Measurements from ENCODE around the gene PHLDA2. TPM values are rescaled to one million over a fixed set of nuclear protein-coding genes. Genes with fewer than 3 reads are reported as not detected.

The PHLDA2 gene
- total and polyA plus RNA-seq, 2 donors (not counting 3 experiments of a cell fraction or from before 2014, with no cell fraction given), result 38.5 to 44.5 TPM

- peaks cover 0 to 8% of the 10 kb centered on the region in 2 experiments for H3K27me3 ChIP-seq (ENCODE audit: control insufficient read depth in 2 of 2, insufficient read depth in 2 of 2, low read length in 2 of 2)
- no peaks in the 10 kb centered on the region for H3K9me1 ChIP-seq (replicated peaks; ENCODE audit: control insufficient read depth, extremely low read depth, insufficient read depth, low read length)
- dilution Hi-C loops (cut with MboI; ENCODE audit: extremely low pct_ligation_motif_present, low sequenced_read_pairs), result no loop called here
- no peak overlapping the region for H3K4me2 ChIP-seq (ENCODE audit: insufficient read depth, low read length)
- peaks cover 22% of the 10 kb centered on the region for H3K4me1 ChIP-seq (ENCODE audit: control insufficient read depth, extremely low read depth, insufficient read depth, low read length)
- intact Hi-C loops (cut with micrococcal nuclease), result loop anchor here (1.0 to 10.0 kb wide), 6 partner anchors 114 to 584 kb away; partner anchors contain the start of genes C11orf21 and TSPAN32
- FAIRE-seq, result peak; percentile 94
- no peaks in the 10 kb centered on the region for H3K36me3 ChIP-seq (ENCODE audit: control insufficient read depth in 2 of 2, extremely low read depth in 1 of 2, insufficient read depth in 2 of 2, low read length in 2 of 2)
- ChIA-PET CTCF (interaction anchor here (1.0 to 16.2 kb wide), 16 partner anchors 10 to 464 kb away, joined by 3 to 711 read pairs (median 4); partner anchors contain the start of gene PHLDA2), POLR2A (interaction anchor here (1.3 kb wide), 1 partner anchor 356 kb away, joined by 4 read pairs; no protein-coding TSS in a partner anchor)
- H3K27ac ChIP-seq (ENCODE audit: insufficient read depth, low read depth, low read length), result no peak overlapping the region
- peak; percentile 73 for DNase-seq (ENCODE audit: low read depth, low spot score)
- no peak overlapping the region for H3K4me3 ChIP-seq (replicated peaks in 1 of 3; ENCODE audit: insufficient read depth in 1 of 3, low read depth in 1 of 3, low read length in 3 of 3)
- no peaks in the 10 kb centered on the region for H4K20me1 ChIP-seq (replicated peaks; ENCODE audit: control insufficient read depth, extremely low read depth, insufficient read depth, low read length)
- no peak overlapping the region for H3K9ac ChIP-seq (replicated peaks; ENCODE audit: extremely low read depth, insufficient read depth, low read length)
- BruUV-seq (replicated peaks), result no TSS peak
- H2AFZ ChIP-seq (ENCODE audit: low read depth, low read length), result no peak overlapping the region
- TF ChIP-seq CTCF (IDR thresholded peaks at IDR 0.05; ENCODE audit: extremely low read depth in 1 of 2, insufficient read depth in 1 of 2, low read depth in 1 of 2, low read length in 2 of 2) (peak; percentile 98 to 99), POLR2A (IDR thresholded peaks at IDR 0.05; ENCODE audit: low read depth, low read length) (no peak), GATA2 (IDR thresholded peaks at IDR 0.05; ENCODE audit: insufficient read depth, insufficient read length, low read depth, low read length) (no peak), JUN (IDR thresholded peaks at IDR 0.05; ENCODE audit: borderline replicate concordance, insufficient read depth, insufficient read length, low read depth) (no peak), POLR2AphosphoS5 (IDR thresholded peaks at IDR 0.05; ENCODE audit: insufficient read depth, low read depth, low read length) (no peak)
- H3K9me3 ChIP-seq (replicated peaks; ENCODE audit: control insufficient read depth, insufficient read depth, low read length), result no peaks in the 10 kb centered on the region
- H3K79me2 ChIP-seq (ENCODE audit: control insufficient read depth, insufficient read depth, low read length), result no peaks in the 10 kb centered on the region
These were observed 40.8 kb downstream of the PHLDA2 start for GRCh38 chr11:2888266-2888968.

Data from endothelial cell of umbilical vein (primary cell).